Measurements from ENCODE around the gene WRAP73. TPM values are rescaled to one million over a fixed set of nuclear protein-coding genes. Genes with fewer than 3 reads are reported as not detected.

Gene WRAP73
- total and polyA plus RNA-seq, 9 of the 15 experiments (the other 6 are each of a cell fraction or from before 2014, with no cell fraction given) = 4.3 to 51.8 (median 30.1) TPM

GRCh38 chr1:3624200-3625136, 25.4 kb downstream of the WRAP73 start, which contains the start of gene TPRG1L (continued):
- TF ChIP-seq, protein P1, sequence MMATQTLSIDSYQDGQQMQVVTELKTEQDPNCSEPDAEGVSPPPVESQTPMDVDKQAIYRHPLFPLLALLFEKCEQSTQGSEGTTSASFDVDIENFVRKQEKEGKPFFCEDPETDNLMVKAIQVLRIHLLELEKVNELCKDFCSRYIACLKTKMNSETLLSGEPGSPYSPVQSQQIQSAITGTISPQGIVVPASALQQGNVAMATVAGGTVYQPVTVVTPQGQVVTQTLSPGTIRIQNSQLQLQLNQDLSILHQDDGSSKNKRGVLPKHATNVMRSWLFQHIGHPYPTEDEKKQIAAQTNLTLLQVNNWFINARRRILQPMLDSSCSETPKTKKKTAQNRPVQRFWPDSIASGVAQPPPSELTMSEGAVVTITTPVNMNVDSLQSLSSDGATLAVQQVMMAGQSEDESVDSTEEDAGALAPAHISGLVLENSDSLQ (IDR thresholded peaks at IDR 0.05) = peak; percentile 98
- TF ChIP-seq, protein P2, sequence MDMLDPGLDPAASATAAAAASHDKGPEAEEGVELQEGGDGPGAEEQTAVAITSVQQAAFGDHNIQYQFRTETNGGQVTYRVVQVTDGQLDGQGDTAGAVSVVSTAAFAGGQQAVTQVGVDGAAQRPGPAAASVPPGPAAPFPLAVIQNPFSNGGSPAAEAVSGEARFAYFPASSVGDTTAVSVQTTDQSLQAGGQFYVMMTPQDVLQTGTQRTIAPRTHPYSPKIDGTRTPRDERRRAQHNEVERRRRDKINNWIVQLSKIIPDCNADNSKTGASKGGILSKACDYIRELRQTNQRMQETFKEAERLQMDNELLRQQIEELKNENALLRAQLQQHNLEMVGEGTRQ (CRISPR knock-in tag; IDR thresholded peaks at IDR 0.05) = peak; percentile 85
- peak; percentile 90 for TF ChIP-seq MBD2 (IDR thresholded peaks at IDR 0.05; ENCODE audit: borderline replicate concordance, low read depth)
- peak; percentile 92 for TF ChIP-seq RFX1 (IDR thresholded peaks at IDR 0.05)
- peak; percentile 72 for TF ChIP-seq CREB1 (IDR thresholded peaks at IDR 0.05)
- TF ChIP-seq CREB1 (CRISPR knock-in tag; IDR thresholded peaks at IDR 0.05) = peak; percentile 87; the same call in 1 of the 2 replicates
- peak; percentile 78 for TF ChIP-seq ASH1L (IDR thresholded peaks at IDR 0.05; ENCODE audit: borderline replicate concordance, low read depth, partially characterized antibody)
- no peak for TF ChIP-seq MTA2 (IDR thresholded peaks at IDR 0.05; ENCODE audit: low read depth)
- TF ChIP-seq, protein P3, sequence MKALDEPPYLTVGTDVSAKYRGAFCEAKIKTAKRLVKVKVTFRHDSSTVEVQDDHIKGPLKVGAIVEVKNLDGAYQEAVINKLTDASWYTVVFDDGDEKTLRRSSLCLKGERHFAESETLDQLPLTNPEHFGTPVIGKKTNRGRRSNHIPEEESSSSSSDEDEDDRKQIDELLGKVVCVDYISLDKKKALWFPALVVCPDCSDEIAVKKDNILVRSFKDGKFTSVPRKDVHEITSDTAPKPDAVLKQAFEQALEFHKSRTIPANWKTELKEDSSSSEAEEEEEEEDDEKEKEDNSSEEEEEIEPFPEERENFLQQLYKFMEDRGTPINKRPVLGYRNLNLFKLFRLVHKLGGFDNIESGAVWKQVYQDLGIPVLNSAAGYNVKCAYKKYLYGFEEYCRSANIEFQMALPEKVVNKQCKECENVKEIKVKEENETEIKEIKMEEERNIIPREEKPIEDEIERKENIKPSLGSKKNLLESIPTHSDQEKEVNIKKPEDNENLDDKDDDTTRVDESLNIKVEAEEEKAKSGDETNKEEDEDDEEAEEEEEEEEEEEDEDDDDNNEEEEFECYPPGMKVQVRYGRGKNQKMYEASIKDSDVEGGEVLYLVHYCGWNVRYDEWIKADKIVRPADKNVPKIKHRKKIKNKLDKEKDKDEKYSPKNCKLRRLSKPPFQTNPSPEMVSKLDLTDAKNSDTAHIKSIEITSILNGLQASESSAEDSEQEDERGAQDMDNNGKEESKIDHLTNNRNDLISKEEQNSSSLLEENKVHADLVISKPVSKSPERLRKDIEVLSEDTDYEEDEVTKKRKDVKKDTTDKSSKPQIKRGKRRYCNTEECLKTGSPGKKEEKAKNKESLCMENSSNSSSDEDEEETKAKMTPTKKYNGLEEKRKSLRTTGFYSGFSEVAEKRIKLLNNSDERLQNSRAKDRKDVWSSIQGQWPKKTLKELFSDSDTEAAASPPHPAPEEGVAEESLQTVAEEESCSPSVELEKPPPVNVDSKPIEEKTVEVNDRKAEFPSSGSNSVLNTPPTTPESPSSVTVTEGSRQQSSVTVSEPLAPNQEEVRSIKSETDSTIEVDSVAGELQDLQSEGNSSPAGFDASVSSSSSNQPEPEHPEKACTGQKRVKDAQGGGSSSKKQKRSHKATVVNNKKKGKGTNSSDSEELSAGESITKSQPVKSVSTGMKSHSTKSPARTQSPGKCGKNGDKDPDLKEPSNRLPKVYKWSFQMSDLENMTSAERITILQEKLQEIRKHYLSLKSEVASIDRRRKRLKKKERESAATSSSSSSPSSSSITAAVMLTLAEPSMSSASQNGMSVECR (CRISPR knock-in tag; IDR thresholded peaks at IDR 0.05) = 0 out of 2 replicates have a peak, but pooled peaks have one; percentile 55
- TF ChIP-seq ETV1 (tag; conservative IDR thresholded peaks at IDR 0.05; ENCODE audit: low read depth) = peak; percentile 85
- no peak for TF ChIP-seq E2F4 (CRISPR knock-in tag; IDR thresholded peaks at IDR 0.05; ENCODE audit: low read depth)
- no peak for TF ChIP-seq ZNF175 (CRISPR knock-in tag; IDR thresholded peaks at IDR 0.05; ENCODE audit: low read depth)
- TF ChIP-seq, protein P4, sequence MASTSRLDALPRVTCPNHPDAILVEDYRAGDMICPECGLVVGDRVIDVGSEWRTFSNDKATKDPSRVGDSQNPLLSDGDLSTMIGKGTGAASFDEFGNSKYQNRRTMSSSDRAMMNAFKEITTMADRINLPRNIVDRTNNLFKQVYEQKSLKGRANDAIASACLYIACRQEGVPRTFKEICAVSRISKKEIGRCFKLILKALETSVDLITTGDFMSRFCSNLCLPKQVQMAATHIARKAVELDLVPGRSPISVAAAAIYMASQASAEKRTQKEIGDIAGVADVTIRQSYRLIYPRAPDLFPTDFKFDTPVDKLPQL (IDR thresholded peaks at IDR 0.05; ENCODE audit: extremely low read depth, insufficient read length) = no peak
- peak; percentile 88 for TF ChIP-seq NFYB (IDR thresholded peaks at IDR 0.05; ENCODE audit: extremely low read depth, insufficient read length)
